Measurements from ENCODE around the gene BAHCC1.

- TF ChIP-seq POLR2A (IDR thresholded peaks at IDR 0.05; ENCODE audit: low read length) (no peak), GATA1 (IDR thresholded peaks at IDR 0.05; ENCODE audit: low read depth, low read length) (no peak)
Observed at GRCh38 chr17:81468770-81469121, 73.5 kb downstream of the BAHCC1 start.
